Astrocyte (in vitro differentiated cells and primary cell): ENCODE data around the gene DISC1. TPM values are rescaled to one million over a fixed set of nuclear protein-coding genes. Genes with fewer than 3 reads are reported as not detected.

Experiments
- DNase-seq: peaks from one replicate; pipeline ENCODE4 v3.0.0-alpha.2; 2010; ENCODE audit warnings: low read depth
- FAIRE-seq: peaks from 2 replicates; lab custom pipeline; 2011; peaks lifted over from hg19 to GRCh38; lab: Jason Lieb, UNC
- H2AFZ ChIP-seq: 2 replicates; pipeline ENCODE4 v1.6.0; 2012; ENCODE audit warnings: low read depth, low read length, inconsistent platforms
- H3K27ac ChIP-seq: 2 replicates; pipeline ENCODE4 v1.5.1; 2011; ENCODE audit warnings: low read depth, low read length, inconsistent platforms
- H3K27me3 ChIP-seq: 2 replicates; pipeline ENCODE4 v1.6.0; 2011; ENCODE audit warnings: low read length, inconsistent platforms; ENCODE audit not compliant: insufficient read depth
- H3K36me3 ChIP-seq: 2 replicates; pipeline ENCODE4 v1.5.1; 2011; ENCODE audit warnings: low read length, inconsistent platforms; ENCODE audit not compliant: insufficient read depth
- H3K4me1 ChIP-seq: 2 replicates; pipeline ENCODE4 v1.5.1; 2011; ENCODE audit warnings: low read length, inconsistent platforms; ENCODE audit not compliant: insufficient read depth
- H3K4me2 ChIP-seq: 2 replicates; pipeline ENCODE4 v1.6.0; 2012; ENCODE audit warnings: low read length, inconsistent platforms
- H3K4me3 ChIP-seq: 2 replicates; pipeline ENCODE4 v1.5.1; 2011; ENCODE audit warnings: low read depth, mild to moderate bottlenecking, low read length, inconsistent platforms; ENCODE audit not compliant: insufficient read depth
- H3K79me2 ChIP-seq: 2 replicates; pipeline ENCODE4 v1.6.0; 2012; ENCODE audit warnings: mild to moderate bottlenecking, low read length, inconsistent platforms; ENCODE audit not compliant: insufficient read depth
- H3K9ac ChIP-seq: 2 replicates; pipeline ENCODE4 v1.6.0; 2012; ENCODE audit warnings: mild to moderate bottlenecking, low read length, inconsistent platforms
- H3K9me3 ChIP-seq: 2 replicates; pipeline ENCODE4 v1.5.1; 2012; ENCODE audit warnings: low read depth, mild to moderate bottlenecking, low read length, inconsistent platforms; ENCODE audit not compliant: insufficient read depth
- H4K20me1 ChIP-seq: 2 replicates; pipeline ENCODE4 v1.6.0; 2012; ENCODE audit warnings: low read length, inconsistent platforms; ENCODE audit not compliant: insufficient read depth
- H3K27ac Mint-ChIP-seq: one replicate; pipeline ENCODE4 v1.8.0; 2021; ENCODE audit warnings: mild to moderate bottlenecking, mixed read lengths; ENCODE audit not compliant: unreplicated experiment
- H3K27me3 Mint-ChIP-seq: one replicate; pipeline ENCODE4 v1.8.0; 2021; ENCODE audit warnings: low read depth, mixed read lengths; ENCODE audit not compliant: unreplicated experiment
- H3K36me3 Mint-ChIP-seq: one replicate; pipeline ENCODE4 v1.8.0; 2021; ENCODE audit warnings: low read depth, mixed read lengths; ENCODE audit not compliant: unreplicated experiment
- H3K4me1 Mint-ChIP-seq: one replicate; pipeline ENCODE4 v1.8.0; 2021; ENCODE audit warnings: low read depth, mixed read lengths; ENCODE audit not compliant: unreplicated experiment
- H3K4me3 Mint-ChIP-seq: one replicate; pipeline ENCODE4 v1.8.0; 2021; ENCODE audit warnings: mild to moderate bottlenecking, moderate library complexity, mixed read lengths; ENCODE audit not compliant: unreplicated experiment
- H3K9me3 Mint-ChIP-seq: one replicate; pipeline ENCODE4 v1.8.0; 2021; ENCODE audit warnings: mild to moderate bottlenecking, mixed read lengths; ENCODE audit not compliant: unreplicated experiment
- CTCF ChIP-seq: IDR thresholded peaks from 2 replicates; pipeline ENCODE4 v1.5.1; 2011; ENCODE audit warnings: low read depth, mild to moderate bottlenecking, inconsistent platforms, low read length, moderate library complexity; ENCODE audit not compliant: insufficient read depth
- EZH2 ChIP-seq: IDR thresholded peaks from 2 replicates; pipeline ENCODE4 v1.6.1; 2012; ENCODE audit warnings: mild to moderate bottlenecking, low read length, inconsistent platforms; ENCODE audit not compliant: insufficient read depth
- total RNA-seq: library from RNA; stranded (reverse); gene quantifications from 2 replicates; pipeline ENCODE4 v1.2.1, GENCODE V29; 2021

The DISC1 gene
- total RNA-seq, 1 donor from 2014 or later, result 9.1 TPM

- FAIRE-seq, result no peak
- no peaks in the 10 kb centered on the region for H3K9me3 Mint-ChIP-seq
Observed at GRCh38 chr1:231991231-231991630, 364.6 kb downstream of the DISC1 start.

GRCh38 chr1:231993968-231994455, 367.4 kb downstream of the DISC1 start:
- no peak overlapping the region for H2AFZ ChIP-seq
- H3K4me3 Mint-ChIP-seq, result no peak overlapping the region
- no peak overlapping the region for H3K4me3 ChIP-seq
- H3K79me2 ChIP-seq, result no peaks in the 10 kb centered on the region
- no peaks in the 10 kb centered on the region for H3K4me1 Mint-ChIP-seq
- FAIRE-seq (no peak), DNase-seq (no peak)
- TF ChIP-seq EZH2 (no peak), CTCF (no peak)
- no peaks in the 10 kb centered on the region for H3K9me3 Mint-ChIP-seq
- H3K27me3 ChIP-seq, result no peaks in the 10 kb centered on the region
- no peak overlapping the region for H3K9ac ChIP-seq
- no peaks in the 10 kb centered on the region for H3K36me3 ChIP-seq
- peaks cover 4% of the 10 kb centered on the region for H3K36me3 Mint-ChIP-seq
- H3K4me2 ChIP-seq, result no peak overlapping the region
- H3K27me3 Mint-ChIP-seq, result no peaks in the 10 kb centered on the region
- H3K27ac ChIP-seq, result no peak overlapping the region
- no peaks in the 10 kb centered on the region for H3K4me1 ChIP-seq
- H4K20me1 ChIP-seq, result no peaks in the 10 kb centered on the region
- no peak overlapping the region for H3K27ac Mint-ChIP-seq
- H3K9me3 ChIP-seq, result no peaks in the 10 kb centered on the region

More at GRCh38 chr1:231991231-231991630, 364.6 kb downstream of the DISC1 start:
- no peak for TF ChIP-seq EZH2
- TF ChIP-seq CTCF, result no peak
- Mint-ChIP-seq H3K4me3 (no peak overlapping the region), H3K4me1 (no peaks in the 10 kb centered on the region), H3K36me3 (no peaks in the 10 kb centered on the region), H3K27me3 (no peaks in the 10 kb centered on the region), H3K27ac (no peak overlapping the region)
- DNase-seq, result no peak
- Histone ChIP-seq H3K27me3 (no peaks in the 10 kb centered on the region), H2AFZ (no peak overlapping the region), H3K9ac (no peak overlapping the region), H3K4me2 (no peak overlapping the region), H3K79me2 (no peaks in the 10 kb centered on the region), H3K36me3 (no peaks in the 10 kb centered on the region), H3K4me3 (no peak overlapping the region), H3K9me3 (no peaks in the 10 kb centered on the region), H3K27ac (no peak overlapping the region), H3K4me1 (no peaks in the 10 kb centered on the region), H4K20me1 (no peaks in the 10 kb centered on the region)

- TF ChIP-seq EZH2, result no peak
- no peak for TF ChIP-seq CTCF
- FAIRE-seq (no peak), DNase-seq (no peak)
- Mint-ChIP-seq H3K4me3 (no peak overlapping the region), H3K4me1 (no peaks in the 10 kb centered on the region), H3K36me3 (peaks cover 4% of the 10 kb centered on the region), H3K9me3 (no peaks in the 10 kb centered on the region), H3K27me3 (no peaks in the 10 kb centered on the region), H3K27ac (no peak overlapping the region)
- Histone ChIP-seq H3K9me3 (no peaks in the 10 kb centered on the region), H3K9ac (no peak overlapping the region), H4K20me1 (no peaks in the 10 kb centered on the region), H3K27ac (no peak overlapping the region), H3K4me1 (no peaks in the 10 kb centered on the region), H3K4me2 (no peak overlapping the region), H3K27me3 (no peaks in the 10 kb centered on the region), H3K79me2 (no peaks in the 10 kb centered on the region), H3K36me3 (no peaks in the 10 kb centered on the region), H2AFZ (no peak overlapping the region), H3K4me3 (no peak overlapping the region)
Observed at GRCh38 chr1:231998791-231999190, 372.2 kb downstream of the DISC1 start.
